ENCODE measurements around the gene KDM1B. TPM values are rescaled to one million over a fixed set of nuclear protein-coding genes. Genes with fewer than 3 reads are reported as not detected.

Gene KDM1B
- total RNA-seq, 1 experiment from 2014 or later, result 9.5 TPM

DNA sequence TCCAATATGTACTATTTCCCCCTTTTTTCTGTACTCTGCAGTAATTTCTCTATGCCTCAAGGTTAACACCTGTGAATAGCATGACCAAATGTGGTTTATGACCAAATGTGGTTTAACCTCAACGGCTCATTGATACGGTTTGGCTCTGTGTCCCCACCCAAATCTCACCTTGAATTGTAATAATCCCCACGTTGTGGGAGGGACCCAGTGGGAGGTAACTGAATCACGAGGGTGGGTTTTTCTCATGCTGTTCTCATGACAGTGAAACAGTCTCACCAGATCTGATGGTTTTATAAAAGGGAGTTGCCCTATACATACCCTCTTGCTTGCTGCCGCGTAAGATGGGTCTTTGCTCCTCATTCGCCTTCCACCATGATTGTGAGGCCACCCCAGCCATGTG, 90.4 kb downstream of the KDM1B start:
- Mint-ChIP-seq H3K27me3 (ENCODE audit: insufficient read depth, unreplicated experiment) (no peaks in the 10 kb centered on the region), H3K4me3 (ENCODE audit: unreplicated experiment) (no peak overlapping the region), H3K4me1 (ENCODE audit: low read depth, unreplicated experiment) (no peaks in the 10 kb centered on the region), H3K36me3 (ENCODE audit: insufficient read depth, unreplicated experiment) (peaks cover 84% of the 10 kb centered on the region), H3K9me3 (ENCODE audit: unreplicated experiment) (no peaks in the 10 kb centered on the region), H3K27ac (ENCODE audit: unreplicated experiment) (no peak overlapping the region)
- no peaks in the 10 kb centered on the region for H3K9me3 ChIP-seq
- DNase-seq, result no peak
- no peaks in the 10 kb centered on the region for H3K4me1 ChIP-seq
- ChIA-PET POLR2A (no interaction called here), CTCF (no interaction called here)
- no peak overlapping the region for H3K4me3 ChIP-seq (ENCODE audit: low read depth, low read length)
- intact Hi-C loops (cut with micrococcal nuclease; ENCODE audit: unreplicated experiment), result no loop called here
- no peaks in the 10 kb centered on the region for H3K27me3 ChIP-seq (replicated peaks; ENCODE audit: control insufficient read depth, insufficient read depth, low read length)
- TF ChIP-seq, protein P1, sequence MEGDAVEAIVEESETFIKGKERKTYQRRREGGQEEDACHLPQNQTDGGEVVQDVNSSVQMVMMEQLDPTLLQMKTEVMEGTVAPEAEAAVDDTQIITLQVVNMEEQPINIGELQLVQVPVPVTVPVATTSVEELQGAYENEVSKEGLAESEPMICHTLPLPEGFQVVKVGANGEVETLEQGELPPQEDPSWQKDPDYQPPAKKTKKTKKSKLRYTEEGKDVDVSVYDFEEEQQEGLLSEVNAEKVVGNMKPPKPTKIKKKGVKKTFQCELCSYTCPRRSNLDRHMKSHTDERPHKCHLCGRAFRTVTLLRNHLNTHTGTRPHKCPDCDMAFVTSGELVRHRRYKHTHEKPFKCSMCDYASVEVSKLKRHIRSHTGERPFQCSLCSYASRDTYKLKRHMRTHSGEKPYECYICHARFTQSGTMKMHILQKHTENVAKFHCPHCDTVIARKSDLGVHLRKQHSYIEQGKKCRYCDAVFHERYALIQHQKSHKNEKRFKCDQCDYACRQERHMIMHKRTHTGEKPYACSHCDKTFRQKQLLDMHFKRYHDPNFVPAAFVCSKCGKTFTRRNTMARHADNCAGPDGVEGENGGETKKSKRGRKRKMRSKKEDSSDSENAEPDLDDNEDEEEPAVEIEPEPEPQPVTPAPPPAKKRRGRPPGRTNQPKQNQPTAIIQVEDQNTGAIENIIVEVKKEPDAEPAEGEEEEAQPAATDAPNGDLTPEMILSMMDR (IDR thresholded peaks at IDR 0.05; ENCODE audit: insufficient read depth in 1 of 2, low read depth in 1 of 2, low read length in 1 of 2, severe bottlenecking in 1 of 2, unreplicated experiment in 1 of 2), result no peak
- no TSS peak for BruUV-seq (replicated peaks)
- H3K36me3 ChIP-seq (ENCODE audit: control insufficient read depth, insufficient read depth, low read length), result peaks cover 4% of the 10 kb centered on the region

DNA sequence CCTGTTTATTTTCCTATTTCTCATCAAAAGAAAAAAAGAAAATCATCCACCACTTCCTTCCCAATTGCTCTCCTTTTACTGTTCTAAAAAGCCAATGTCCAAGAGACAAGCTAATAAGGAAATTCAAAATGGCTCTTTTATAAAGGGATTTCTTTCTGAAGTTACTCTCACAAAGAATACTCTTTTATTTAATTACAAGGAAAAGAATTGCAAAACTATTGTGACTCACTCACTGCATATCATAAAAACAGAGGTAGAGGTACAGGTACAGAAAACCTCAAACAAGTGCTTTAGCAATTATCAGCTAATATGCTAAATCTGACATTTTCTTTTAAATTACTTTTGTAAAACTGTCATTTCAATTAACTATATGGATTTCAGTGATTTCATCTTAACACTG, 91.0 kb downstream of the KDM1B start:
- Mint-ChIP-seq H3K27ac (ENCODE audit: unreplicated experiment) (no peak overlapping the region), H3K36me3 (ENCODE audit: insufficient read depth, unreplicated experiment) (peaks cover 80% of the 10 kb centered on the region), H3K4me3 (ENCODE audit: unreplicated experiment) (no peak overlapping the region), H3K4me1 (ENCODE audit: low read depth, unreplicated experiment) (no peaks in the 10 kb centered on the region), H3K9me3 (ENCODE audit: unreplicated experiment) (no peaks in the 10 kb centered on the region), H3K27me3 (ENCODE audit: insufficient read depth, unreplicated experiment) (no peaks in the 10 kb centered on the region)
- Histone ChIP-seq H3K4me1 (no peaks in the 10 kb centered on the region), H3K4me3 (ENCODE audit: low read depth, low read length) (no peak overlapping the region), H3K27me3 (replicated peaks; ENCODE audit: control insufficient read depth, insufficient read depth, low read length) (no peaks in the 10 kb centered on the region), H3K9me3 (no peaks in the 10 kb centered on the region), H3K36me3 (ENCODE audit: control insufficient read depth, insufficient read depth, low read length) (peaks cover 4% of the 10 kb centered on the region)
- intact Hi-C loops (cut with micrococcal nuclease; ENCODE audit: unreplicated experiment), result no loop called here
- TF ChIP-seq, protein P1 (IDR thresholded peaks at IDR 0.05; ENCODE audit: insufficient read depth in 1 of 2, low read depth in 1 of 2, low read length in 1 of 2, severe bottlenecking in 1 of 2, unreplicated experiment in 1 of 2), result no peak
- DNase-seq, result no peak
- ChIA-PET CTCF (no interaction called here), POLR2A (no interaction called here)
- no TSS peak for BruUV-seq (replicated peaks)

DNA sequence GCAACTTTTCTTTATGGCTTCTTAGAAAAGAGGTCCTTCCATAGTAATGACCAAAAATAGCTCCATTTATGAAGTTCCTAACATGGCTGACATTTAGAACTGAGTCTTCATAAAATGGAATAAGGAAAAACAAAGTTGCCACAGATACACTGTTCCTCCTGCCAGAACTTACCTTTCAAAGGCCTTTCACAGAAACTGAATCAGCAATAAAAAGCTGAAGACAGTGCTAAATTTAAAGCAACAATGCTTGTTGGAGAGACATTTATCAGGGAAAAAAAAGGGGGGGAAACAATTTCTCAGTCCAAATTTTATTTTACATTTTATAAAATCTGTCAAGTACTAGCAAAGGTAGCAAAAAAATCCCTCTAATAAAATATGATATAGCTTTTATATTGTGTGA, 91.8 kb downstream of the KDM1B start:
- DNase-seq, result no peak
- no peak overlapping the region for H3K4me3 Mint-ChIP-seq (ENCODE audit: unreplicated experiment)
- POLR2A ChIA-PET, result no interaction called here
- Histone ChIP-seq H3K4me3 (ENCODE audit: low read depth, low read length) (no peak overlapping the region), H3K4me1 (no peaks in the 10 kb centered on the region), H3K9me3 (no peaks in the 10 kb centered on the region), H3K27me3 (replicated peaks; ENCODE audit: control insufficient read depth, insufficient read depth, low read length) (no peaks in the 10 kb centered on the region), H3K36me3 (ENCODE audit: control insufficient read depth, insufficient read depth, low read length) (peaks cover 4% of the 10 kb centered on the region)
- CTCF ChIA-PET, result no interaction called here
- TF ChIP-seq, protein P1 (IDR thresholded peaks at IDR 0.05; ENCODE audit: insufficient read depth in 1 of 2, low read depth in 1 of 2, low read length in 1 of 2, severe bottlenecking in 1 of 2, unreplicated experiment in 1 of 2), result no peak
- H3K4me1 Mint-ChIP-seq (ENCODE audit: low read depth, unreplicated experiment), result no peaks in the 10 kb centered on the region
- intact Hi-C loops (cut with micrococcal nuclease; ENCODE audit: unreplicated experiment), result no loop called here
- no peaks in the 10 kb centered on the region for H3K9me3 Mint-ChIP-seq (ENCODE audit: unreplicated experiment)
- no peak overlapping the region for H3K27ac Mint-ChIP-seq (ENCODE audit: unreplicated experiment)
- BruUV-seq (replicated peaks), result no TSS peak
- H3K36me3 Mint-ChIP-seq (ENCODE audit: insufficient read depth, unreplicated experiment), result peaks cover 80% of the 10 kb centered on the region
- no peaks in the 10 kb centered on the region for H3K27me3 Mint-ChIP-seq (ENCODE audit: insufficient read depth, unreplicated experiment)

Data from Caco-2 (cell line).